Testis (tissue), 2 donors: ENCODE results near the gene RAD18.

Experiments used
- POLR2A ChIP-seq: fragments of 450-650 bp; IDR thresholded peaks from one replicate; pipeline ENCODE4 v1.6.1; 2017; ENCODE audit warnings: antibody characterized with exemption, mild to moderate bottlenecking, moderate library complexity
- TF ChIP-seq, protein P1 (sequence below), 3 experiments: fragments of 450-650 bp in 2 of 3; fragments of 200-600 bp in 1 of 3; sonication (generic) in 1 of 3; IDR thresholded peaks; one replicate each; pipeline ENCODE4 v1.5.1; 2016 to 2019; ENCODE audit warnings: antibody characterized with exemption in 3 of 3, mild to moderate bottlenecking in 2 of 3, moderate library complexity in 1 of 3

DNA sequence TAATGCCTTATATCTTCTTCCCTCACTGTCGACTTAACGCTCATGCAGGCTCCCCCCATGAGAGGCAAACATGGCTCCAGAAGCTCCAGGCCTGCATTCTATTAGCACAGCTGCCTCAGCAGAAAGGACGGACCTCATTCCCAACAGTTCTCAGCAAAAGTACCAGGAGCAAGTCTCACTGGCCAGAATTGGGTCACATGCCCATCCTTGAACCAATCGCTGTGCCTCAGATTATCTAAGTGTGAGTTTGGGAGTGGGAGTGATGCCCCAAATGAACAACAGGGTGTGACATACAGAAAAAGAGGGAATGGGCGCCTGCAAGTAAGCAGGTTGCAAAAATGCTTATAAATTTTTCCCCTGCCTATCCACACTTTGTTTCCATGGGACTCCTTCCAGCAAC lies 4.3 kb upstream of the RAD18 start:
- TF ChIP-seq, protein P1, sequence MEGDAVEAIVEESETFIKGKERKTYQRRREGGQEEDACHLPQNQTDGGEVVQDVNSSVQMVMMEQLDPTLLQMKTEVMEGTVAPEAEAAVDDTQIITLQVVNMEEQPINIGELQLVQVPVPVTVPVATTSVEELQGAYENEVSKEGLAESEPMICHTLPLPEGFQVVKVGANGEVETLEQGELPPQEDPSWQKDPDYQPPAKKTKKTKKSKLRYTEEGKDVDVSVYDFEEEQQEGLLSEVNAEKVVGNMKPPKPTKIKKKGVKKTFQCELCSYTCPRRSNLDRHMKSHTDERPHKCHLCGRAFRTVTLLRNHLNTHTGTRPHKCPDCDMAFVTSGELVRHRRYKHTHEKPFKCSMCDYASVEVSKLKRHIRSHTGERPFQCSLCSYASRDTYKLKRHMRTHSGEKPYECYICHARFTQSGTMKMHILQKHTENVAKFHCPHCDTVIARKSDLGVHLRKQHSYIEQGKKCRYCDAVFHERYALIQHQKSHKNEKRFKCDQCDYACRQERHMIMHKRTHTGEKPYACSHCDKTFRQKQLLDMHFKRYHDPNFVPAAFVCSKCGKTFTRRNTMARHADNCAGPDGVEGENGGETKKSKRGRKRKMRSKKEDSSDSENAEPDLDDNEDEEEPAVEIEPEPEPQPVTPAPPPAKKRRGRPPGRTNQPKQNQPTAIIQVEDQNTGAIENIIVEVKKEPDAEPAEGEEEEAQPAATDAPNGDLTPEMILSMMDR (IDR thresholded peaks at IDR 0.05) = no peak
- no peak for TF ChIP-seq POLR2A
